Astrocyte (in vitro differentiated cells and primary cell): ENCODE data around the gene CRELD2. TPM values are rescaled to one million over a fixed set of nuclear protein-coding genes. Genes with fewer than 3 reads are reported as not detected.

ENCODE experiments used
- DNase-seq: peaks from one replicate; pipeline ENCODE4 v3.0.0-alpha.2; 2010; ENCODE audit warnings: low read depth
- FAIRE-seq: peaks from 2 replicates; lab custom pipeline; 2011; peaks lifted over from hg19 to GRCh38; lab: Jason Lieb, UNC
- H2AFZ ChIP-seq: 2 replicates; pipeline ENCODE4 v1.6.0; 2012; ENCODE audit warnings: low read depth, low read length, inconsistent platforms
- H3K27ac ChIP-seq: 2 replicates; pipeline ENCODE4 v1.5.1; 2011; ENCODE audit warnings: low read depth, low read length, inconsistent platforms
- H3K27me3 ChIP-seq: 2 replicates; pipeline ENCODE4 v1.6.0; 2011; ENCODE audit warnings: low read length, inconsistent platforms; ENCODE audit not compliant: insufficient read depth
- H3K36me3 ChIP-seq: 2 replicates; pipeline ENCODE4 v1.5.1; 2011; ENCODE audit warnings: low read length, inconsistent platforms; ENCODE audit not compliant: insufficient read depth
- H3K4me1 ChIP-seq: 2 replicates; pipeline ENCODE4 v1.5.1; 2011; ENCODE audit warnings: low read length, inconsistent platforms; ENCODE audit not compliant: insufficient read depth
- H3K4me2 ChIP-seq: 2 replicates; pipeline ENCODE4 v1.6.0; 2012; ENCODE audit warnings: low read length, inconsistent platforms
- H3K4me3 ChIP-seq: 2 replicates; pipeline ENCODE4 v1.5.1; 2011; ENCODE audit warnings: low read depth, mild to moderate bottlenecking, low read length, inconsistent platforms; ENCODE audit not compliant: insufficient read depth
- H3K79me2 ChIP-seq: 2 replicates; pipeline ENCODE4 v1.6.0; 2012; ENCODE audit warnings: mild to moderate bottlenecking, low read length, inconsistent platforms; ENCODE audit not compliant: insufficient read depth
- H3K9ac ChIP-seq: 2 replicates; pipeline ENCODE4 v1.6.0; 2012; ENCODE audit warnings: mild to moderate bottlenecking, low read length, inconsistent platforms
- H3K9me3 ChIP-seq: 2 replicates; pipeline ENCODE4 v1.5.1; 2012; ENCODE audit warnings: low read depth, mild to moderate bottlenecking, low read length, inconsistent platforms; ENCODE audit not compliant: insufficient read depth
- H4K20me1 ChIP-seq: 2 replicates; pipeline ENCODE4 v1.6.0; 2012; ENCODE audit warnings: low read length, inconsistent platforms; ENCODE audit not compliant: insufficient read depth
- H3K27ac Mint-ChIP-seq: one replicate; pipeline ENCODE4 v1.8.0; 2021; ENCODE audit warnings: mild to moderate bottlenecking, mixed read lengths; ENCODE audit not compliant: unreplicated experiment
- H3K27me3 Mint-ChIP-seq: one replicate; pipeline ENCODE4 v1.8.0; 2021; ENCODE audit warnings: low read depth, mixed read lengths; ENCODE audit not compliant: unreplicated experiment
- H3K36me3 Mint-ChIP-seq: one replicate; pipeline ENCODE4 v1.8.0; 2021; ENCODE audit warnings: low read depth, mixed read lengths; ENCODE audit not compliant: unreplicated experiment
- H3K4me1 Mint-ChIP-seq: one replicate; pipeline ENCODE4 v1.8.0; 2021; ENCODE audit warnings: low read depth, mixed read lengths; ENCODE audit not compliant: unreplicated experiment
- H3K4me3 Mint-ChIP-seq: one replicate; pipeline ENCODE4 v1.8.0; 2021; ENCODE audit warnings: mild to moderate bottlenecking, moderate library complexity, mixed read lengths; ENCODE audit not compliant: unreplicated experiment
- H3K9me3 Mint-ChIP-seq: one replicate; pipeline ENCODE4 v1.8.0; 2021; ENCODE audit warnings: mild to moderate bottlenecking, mixed read lengths; ENCODE audit not compliant: unreplicated experiment
- EZH2 ChIP-seq: IDR thresholded peaks from 2 replicates; pipeline ENCODE4 v1.6.1; 2012; ENCODE audit warnings: mild to moderate bottlenecking, low read length, inconsistent platforms; ENCODE audit not compliant: insufficient read depth
- total RNA-seq: library from RNA; stranded (reverse); gene quantifications from 2 replicates; pipeline ENCODE4 v1.2.1, GENCODE V29; 2021
- TF ChIP-seq, protein P1 (sequence below): IDR thresholded peaks from 2 replicates; pipeline ENCODE4 v1.5.1; 2011; ENCODE audit warnings: low read depth, mild to moderate bottlenecking, inconsistent platforms, low read length, moderate library complexity; ENCODE audit not compliant: insufficient read depth

Gene CRELD2
- total RNA-seq, 1 donor from 2014 or later, result 49.6 TPM

DNA sequence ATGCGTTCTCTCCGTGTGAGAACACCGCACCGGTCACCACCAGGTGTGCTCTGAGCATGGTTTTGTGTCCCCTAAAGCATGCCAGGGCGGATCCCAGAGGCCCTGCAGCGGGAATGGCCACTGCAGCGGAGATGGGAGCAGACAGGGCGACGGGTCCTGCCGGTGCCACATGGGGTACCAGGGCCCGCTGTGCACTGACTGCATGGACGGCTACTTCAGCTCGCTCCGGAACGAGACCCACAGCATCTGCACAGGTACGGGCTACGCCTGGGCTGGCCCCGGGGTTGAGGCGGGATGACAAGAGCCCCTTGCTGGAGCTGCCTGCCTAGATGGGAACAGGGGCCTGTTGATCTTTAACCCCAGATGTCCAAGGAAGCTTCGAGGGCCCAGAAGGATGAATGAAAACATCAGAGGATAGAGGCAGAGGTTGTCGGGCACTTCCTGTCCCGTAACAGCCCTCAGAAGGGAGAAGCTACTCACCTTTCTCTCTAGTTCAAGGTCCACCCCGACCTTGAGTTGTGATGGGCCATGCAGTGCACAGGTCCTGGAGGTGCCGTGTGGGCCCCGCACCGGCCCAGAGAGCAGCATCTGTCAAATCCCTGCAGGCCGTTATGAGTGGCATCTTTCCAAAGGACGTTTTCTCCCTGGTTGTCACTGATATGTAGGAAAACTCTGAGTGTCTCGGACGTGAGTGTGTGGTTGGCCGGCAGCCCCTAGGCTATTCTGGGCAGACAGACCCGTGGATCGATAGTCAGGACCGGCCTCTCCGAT lies 3.3 kb downstream of the CRELD2 start:
- H3K27me3 Mint-ChIP-seq, result no peaks in the 10 kb centered on the region
- H3K9me3 ChIP-seq, result no peaks in the 10 kb centered on the region
- no peak for TF ChIP-seq EZH2
- TF ChIP-seq, protein P1, sequence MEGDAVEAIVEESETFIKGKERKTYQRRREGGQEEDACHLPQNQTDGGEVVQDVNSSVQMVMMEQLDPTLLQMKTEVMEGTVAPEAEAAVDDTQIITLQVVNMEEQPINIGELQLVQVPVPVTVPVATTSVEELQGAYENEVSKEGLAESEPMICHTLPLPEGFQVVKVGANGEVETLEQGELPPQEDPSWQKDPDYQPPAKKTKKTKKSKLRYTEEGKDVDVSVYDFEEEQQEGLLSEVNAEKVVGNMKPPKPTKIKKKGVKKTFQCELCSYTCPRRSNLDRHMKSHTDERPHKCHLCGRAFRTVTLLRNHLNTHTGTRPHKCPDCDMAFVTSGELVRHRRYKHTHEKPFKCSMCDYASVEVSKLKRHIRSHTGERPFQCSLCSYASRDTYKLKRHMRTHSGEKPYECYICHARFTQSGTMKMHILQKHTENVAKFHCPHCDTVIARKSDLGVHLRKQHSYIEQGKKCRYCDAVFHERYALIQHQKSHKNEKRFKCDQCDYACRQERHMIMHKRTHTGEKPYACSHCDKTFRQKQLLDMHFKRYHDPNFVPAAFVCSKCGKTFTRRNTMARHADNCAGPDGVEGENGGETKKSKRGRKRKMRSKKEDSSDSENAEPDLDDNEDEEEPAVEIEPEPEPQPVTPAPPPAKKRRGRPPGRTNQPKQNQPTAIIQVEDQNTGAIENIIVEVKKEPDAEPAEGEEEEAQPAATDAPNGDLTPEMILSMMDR, result no peak
- no peak overlapping the region for H3K4me2 ChIP-seq
- no peak overlapping the region for H3K27ac Mint-ChIP-seq
- no peak overlapping the region for H3K9ac ChIP-seq
- H3K4me3 ChIP-seq, result no peak overlapping the region
- H3K4me1 ChIP-seq, result peaks cover 8% of the 10 kb centered on the region
- no peak overlapping the region for H2AFZ ChIP-seq
- no peaks in the 10 kb centered on the region for H3K9me3 Mint-ChIP-seq
- FAIRE-seq (no peak), DNase-seq (no peak)
- no peak overlapping the region for H3K4me3 Mint-ChIP-seq
- H4K20me1 ChIP-seq, result peaks cover 17% of the 10 kb centered on the region
- H3K36me3 Mint-ChIP-seq, result peaks cover 2% of the 10 kb centered on the region
- no peaks in the 10 kb centered on the region for H3K27me3 ChIP-seq
- no peak overlapping the region for H3K27ac ChIP-seq
- peaks cover 18% of the 10 kb centered on the region for H3K79me2 ChIP-seq
- peaks cover 1% of the 10 kb centered on the region for H3K4me1 Mint-ChIP-seq
- H3K36me3 ChIP-seq, result peaks cover 5% of the 10 kb centered on the region

DNA sequence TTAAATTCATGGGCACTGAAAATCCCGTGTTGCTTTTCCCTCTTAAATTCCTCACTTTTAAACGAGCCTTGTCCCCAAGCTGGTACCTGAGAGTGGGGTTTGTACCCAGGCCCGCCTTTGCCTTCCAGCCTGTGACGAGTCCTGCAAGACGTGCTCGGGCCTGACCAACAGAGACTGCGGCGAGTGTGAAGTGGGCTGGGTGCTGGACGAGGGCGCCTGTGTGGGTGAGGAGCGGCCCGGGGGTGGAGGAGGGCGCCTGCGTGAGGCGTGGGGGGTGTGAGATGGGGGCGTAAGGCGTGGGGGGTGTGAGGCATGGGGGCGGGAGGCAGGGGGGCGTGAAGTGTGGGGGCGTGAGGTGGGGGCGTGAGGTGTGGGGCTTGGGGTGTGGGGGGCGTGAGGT lies 4.0 kb downstream of the CRELD2 start:
- H3K4me3 Mint-ChIP-seq, result no peak overlapping the region
- H3K27ac ChIP-seq, result no peak overlapping the region
- peaks cover 12% of the 10 kb centered on the region for H3K79me2 ChIP-seq
- H2AFZ ChIP-seq, result no peak overlapping the region
- no peak overlapping the region for H3K9ac ChIP-seq
- H3K4me2 ChIP-seq, result no peak overlapping the region
- FAIRE-seq (no peak), DNase-seq (no peak)
- H3K9me3 ChIP-seq, result no peaks in the 10 kb centered on the region
- H3K36me3 Mint-ChIP-seq, result peaks cover 2% of the 10 kb centered on the region
- no peak overlapping the region for H3K4me3 ChIP-seq
- peaks cover 8% of the 10 kb centered on the region for H3K4me1 ChIP-seq
- H3K36me3 ChIP-seq, result peaks cover 5% of the 10 kb centered on the region
- H3K9me3 Mint-ChIP-seq, result no peaks in the 10 kb centered on the region
- peaks cover 11% of the 10 kb centered on the region for H4K20me1 ChIP-seq
- TF ChIP-seq EZH2, result no peak
- TF ChIP-seq, protein P1, result no peak
- H3K27me3 Mint-ChIP-seq, result peaks cover 5% of the 10 kb centered on the region
- H3K4me1 Mint-ChIP-seq, result no peaks in the 10 kb centered on the region
- H3K27me3 ChIP-seq, result no peaks in the 10 kb centered on the region
- H3K27ac Mint-ChIP-seq, result no peak overlapping the region

DNA sequence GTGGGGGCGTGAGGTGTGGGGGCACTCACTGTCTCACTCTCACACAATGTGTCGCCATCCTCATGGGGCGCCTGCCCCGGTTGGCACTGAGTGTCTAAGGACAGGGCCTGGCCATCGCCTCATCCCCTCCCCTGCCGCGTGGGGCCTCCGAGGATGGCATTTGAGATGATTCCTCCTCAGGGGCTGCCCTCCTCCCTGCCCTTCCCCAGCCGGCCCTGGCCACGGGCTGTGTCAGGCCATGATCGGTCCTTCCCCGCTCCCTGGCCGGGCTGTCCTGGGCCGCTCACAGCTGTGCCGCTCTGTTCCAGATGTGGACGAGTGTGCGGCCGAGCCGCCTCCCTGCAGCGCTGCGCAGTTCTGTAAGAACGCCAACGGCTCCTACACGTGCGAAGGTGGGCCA lies 4.5 kb downstream of the CRELD2 start:
- peaks cover 8% of the 10 kb centered on the region for H3K4me1 ChIP-seq
- H3K27ac ChIP-seq, result no peak overlapping the region
- Mint-ChIP-seq H3K4me1 (no peaks in the 10 kb centered on the region), H3K27ac (no peak overlapping the region), H3K9me3 (no peaks in the 10 kb centered on the region), H3K36me3 (peaks cover 2% of the 10 kb centered on the region), H3K4me3 (no peak overlapping the region), H3K27me3 (peaks cover 6% of the 10 kb centered on the region)
- no peaks in the 10 kb centered on the region for H3K9me3 ChIP-seq
- TF ChIP-seq, protein P1, result no peak
- TF ChIP-seq EZH2, result no peak
- no peaks in the 10 kb centered on the region for H3K27me3 ChIP-seq
- H3K79me2 ChIP-seq, result peaks cover 12% of the 10 kb centered on the region
- H4K20me1 ChIP-seq, result peaks cover 11% of the 10 kb centered on the region
- no peak overlapping the region for H2AFZ ChIP-seq
- no peak overlapping the region for H3K4me2 ChIP-seq
- no peak overlapping the region for H3K9ac ChIP-seq
- FAIRE-seq, result no peak
- H3K36me3 ChIP-seq, result peaks cover 5% of the 10 kb centered on the region
- H3K4me3 ChIP-seq, result no peak overlapping the region
- DNase-seq, result no peak
